GM23338 (cell line): Measurements from ENCODE around the gene KLHL28. TPM values are rescaled to one million over a fixed set of nuclear protein-coding genes. Genes with fewer than 3 reads are reported as not detected.

Source experiments
- ATAC-seq: fragments of 200-7000 bp; cut with Tn5 transposase; 3 replicates; pipeline ENCODE4 v1.9.1; 2020
- DNase-seq: peaks from one replicate; pipeline ENCODE4 v3.0.0-alpha.2; 2015; ENCODE audit warnings: low spot score
- H2AFZ ChIP-seq: fragments of 200-600 bp; sonication (generic); 2 replicates; pipeline ENCODE4 v1.8.0; 2016; ENCODE audit warnings: antibody characterized with exemption, mild to moderate bottlenecking, moderate library complexity
- H3F3A ChIP-seq: fragments of 200-600 bp; sonication (generic); replicated peaks from 2 replicates; pipeline ENCODE4 v1.8.0; 2017; ENCODE audit warnings: antibody characterized with exemption, mixed run types, low read depth
- H3K27ac ChIP-seq: fragments of 200-600 bp; sonication (generic); 2 replicates; pipeline ENCODE4 v1.6.1; 2016; ENCODE audit warnings: low read depth
- H3K27me3 ChIP-seq: fragments of 200-600 bp; sonication (generic); 2 replicates; pipeline ENCODE4 v1.8.0; 2016; ENCODE audit warnings: mild to moderate bottlenecking, mixed run types, moderate library complexity; ENCODE audit not compliant: insufficient read depth
- H3K36me3 ChIP-seq: fragments of 200-600 bp; sonication (generic); 2 replicates; pipeline ENCODE4 v1.8.0; 2016; ENCODE audit warnings: mild to moderate bottlenecking; ENCODE audit not compliant: insufficient read depth
- H3K4me1 ChIP-seq: fragments of 200-600 bp; sonication (generic); 2 replicates; pipeline ENCODE4 v1.8.0; 2016; ENCODE audit warnings: mild to moderate bottlenecking, moderate library complexity; ENCODE audit not compliant: insufficient read depth
- H3K4me2 ChIP-seq: fragments of 200-600 bp; sonication (generic); 2 replicates; pipeline ENCODE4 v1.7.1; 2017; ENCODE audit warnings: mixed run types
- H3K4me3 ChIP-seq: fragments of 200-600 bp; sonication (generic); 2 replicates; pipeline ENCODE4 v1.6.1; 2016; ENCODE audit warnings: mixed run types
- H3K79me2 ChIP-seq: fragments of 200-600 bp; sonication (generic); replicated peaks from 2 replicates; pipeline ENCODE4 v1.8.0; 2017; ENCODE audit warnings: mild to moderate bottlenecking; ENCODE audit not compliant: insufficient read depth
- H3K9me2 ChIP-seq: fragments of 200-600 bp; sonication (generic); 2 replicates; pipeline ENCODE4 v1.8.0; 2017; ENCODE audit not compliant: insufficient read depth
- H4K20me1 ChIP-seq: fragments of 200-600 bp; sonication (generic); replicated peaks from 2 replicates; pipeline ENCODE4 v1.8.0; 2017; ENCODE audit warnings: mild to moderate bottlenecking; ENCODE audit not compliant: insufficient read depth
- H3K27ac Mint-ChIP-seq: 2 replicates; pipeline ENCODE4 v1.8.0; 2020; ENCODE audit warnings: inconsistent platforms, mild to moderate bottlenecking, moderate library complexity, mixed read lengths
- H3K27me3 Mint-ChIP-seq: 3 replicates; pipeline ENCODE4 v1.8.0; 2022; ENCODE audit warnings: low read depth, mild to moderate bottlenecking, moderate library complexity, mixed read lengths, inconsistent platforms; ENCODE audit not compliant: insufficient read depth, poor library complexity
- H3K36me3 Mint-ChIP-seq: 3 replicates; pipeline ENCODE4 v1.8.0; 2021; ENCODE audit warnings: low read depth, mild to moderate bottlenecking, inconsistent platforms, moderate library complexity, mixed read lengths
- H3K4me1 Mint-ChIP-seq: 3 replicates; pipeline ENCODE4 v1.8.0; 2020; ENCODE audit warnings: mild to moderate bottlenecking, inconsistent platforms, mixed read lengths
- H3K4me3 Mint-ChIP-seq: 3 replicates; pipeline ENCODE4 v1.8.0; 2021; ENCODE audit warnings: moderate library complexity, mild to moderate bottlenecking, inconsistent platforms, mixed read lengths
- H3K9me3 Mint-ChIP-seq: 3 replicates; pipeline ENCODE4 v1.8.0; 2020; ENCODE audit warnings: moderate library complexity, mild to moderate bottlenecking, inconsistent platforms, mixed read lengths
- CREB1 ChIP-seq: fragments of 250-450 bp; sonication (Bioruptor Pico); IDR thresholded peaks from 2 replicates; pipeline ENCODE4 v1.5.0; 2020; ENCODE audit warnings: low read depth, mild to moderate bottlenecking, moderate library complexity
- ETS1 ChIP-seq: IDR thresholded peaks from 2 replicates; pipeline ENCODE4 v1.6.1; 2016; ENCODE audit warnings: antibody characterized with exemption
- EZH2 ChIP-seq: fragments of 200-600 bp; sonication (generic); IDR thresholded peaks from one replicate; pipeline ENCODE4 v1.8.0; 2017; ENCODE audit warnings: antibody characterized with exemption, mild to moderate bottlenecking, low read depth; ENCODE audit not compliant: unreplicated experiment
- EZH2phosphoT487 ChIP-seq: fragments of 200-600 bp; sonication (generic); IDR thresholded peaks from one replicate; pipeline ENCODE4 v1.8.1; 2018; ENCODE audit warnings: antibody characterized with exemption; ENCODE audit not compliant: unreplicated experiment
- JUNB ChIP-seq: IDR thresholded peaks from one replicate; pipeline ENCODE4 v1.6.1; 2016; ENCODE audit warnings: antibody characterized with exemption; ENCODE audit not compliant: unreplicated experiment
- NANOG ChIP-seq: IDR thresholded peaks from 2 replicates; pipeline ENCODE4 v1.6.1; 2016; ENCODE audit warnings: antibody characterized with exemption, borderline replicate concordance
- POLR2AphosphoS5 ChIP-seq: IDR thresholded peaks from 2 replicates; pipeline ENCODE4 v1.6.1; 2016; ENCODE audit warnings: antibody characterized with exemption, low read depth
- REST ChIP-seq: IDR thresholded peaks from one replicate; pipeline ENCODE4 v1.6.1; 2018; ENCODE audit warnings: antibody characterized with exemption; ENCODE audit not compliant: unreplicated experiment
- STAT1 ChIP-seq: IDR thresholded peaks from one replicate; pipeline ENCODE4 v1.6.1; 2016; ENCODE audit warnings: antibody characterized with exemption; ENCODE audit not compliant: unreplicated experiment
- ZNF114 ChIP-seq: fragments of 250-450 bp; sonication (Bioruptor Pico); IDR thresholded peaks from 2 replicates; pipeline ENCODE4 v1.5.0; 2020; ENCODE audit warnings: mild to moderate bottlenecking, moderate library complexity
- ZNF331 ChIP-seq: fragments of 250-450 bp; sonication (Bioruptor Pico); IDR thresholded peaks from 2 replicates; pipeline ENCODE4 v1.5.0; 2020; ENCODE audit warnings: low read depth, mild to moderate bottlenecking, moderate library complexity
- polyA plus RNA-seq: library from polyadenylated mRNA; unstranded; fragments of >200 nt; fragmentation: Nextera tagmentation; extraction: Ambion mirVana; gene quantifications from 2 replicates; pipeline ENCODE4 v1.2.1, GENCODE V29; 2016
- total RNA-seq: library from RNA; depleted of rRNA; stranded (reverse); fragments of >200 nt; shearing (Covaris generic); gene quantifications from 2 replicates; pipeline ENCODE4 v1.2.3, GENCODE V29; 2014
- TF ChIP-seq, protein P1 (sequence below), 2 experiments: fragments of 200-600 bp in 1 of 2; sonication (generic) in 1 of 2; conservative IDR thresholded peaks; 2 replicates each; pipeline versions ENCODE4 v1.5.1 to v1.6.1; 2016 to 2017; ENCODE audit warnings: antibody characterized with exemption in 2 of 2, low read depth in 2 of 2, mild to moderate bottlenecking in 2 of 2, moderate library complexity in 1 of 2
- TF ChIP-seq, protein P2 (sequence below): fragments of 250-450 bp; sonication (Bioruptor Pico); IDR thresholded peaks from 2 replicates; pipeline ENCODE4 v1.5.0; 2020; ENCODE audit warnings: mild to moderate bottlenecking, moderate library complexity

KLHL28 gene
- total and polyA plus RNA-seq, 2 experiments from 2014 or later = 7.7 to 10.6 TPM

DNA sequence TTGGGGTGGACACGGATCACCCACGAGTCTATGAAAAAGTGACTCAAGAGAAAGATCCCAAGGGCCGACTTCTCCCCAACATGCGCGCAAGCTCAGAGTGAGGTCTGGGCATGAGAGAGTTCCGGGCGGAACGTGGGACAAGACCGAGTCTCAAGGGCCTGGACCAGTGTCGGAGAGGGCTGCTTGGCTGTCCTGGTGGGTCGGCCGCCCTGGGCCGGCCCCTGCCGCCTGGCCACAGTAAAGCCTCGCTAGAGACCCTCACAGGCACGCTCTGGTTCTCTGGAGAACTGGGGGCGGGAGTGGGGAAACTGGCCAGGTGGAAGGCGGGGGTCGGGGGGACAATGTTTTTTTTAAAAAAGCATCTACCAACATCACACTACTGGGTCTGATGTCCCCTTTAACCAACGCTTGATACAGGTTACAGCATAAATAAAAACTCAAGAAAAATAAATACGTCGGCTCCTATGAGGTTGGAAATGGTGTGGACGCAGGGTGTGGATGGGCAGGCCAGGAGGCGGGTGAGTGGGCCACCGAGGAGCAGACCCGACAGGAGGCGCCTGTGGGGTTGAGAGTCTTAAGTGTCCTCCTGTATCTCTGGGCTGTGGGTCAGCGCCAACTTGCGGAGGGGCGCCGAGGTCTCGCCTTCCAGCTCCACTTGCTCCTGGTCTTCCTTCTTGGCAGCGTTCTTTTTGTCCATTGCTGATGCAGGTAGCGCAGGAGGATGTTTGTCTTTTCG is 74.7 kb downstream of the KLHL28 start:
- Histone ChIP-seq H3K36me3 (no peaks in the 10 kb centered on the region), H4K20me1 (no peaks in the 10 kb centered on the region), H3K27ac (no peak overlapping the region), H2AFZ (peak overlapping the region; percentile 8; the same call in 1 of the 2 replicates), H3K9me2 (no peaks in the 10 kb centered on the region; the same call in 1 of the 2 replicates), H3K79me2 (no peaks in the 10 kb centered on the region), H3F3A (no peaks in the 10 kb centered on the region), H3K4me3 (no peak overlapping the region), H3K27me3 (no peaks in the 10 kb centered on the region), H3K4me2 (no peak overlapping the region), H3K4me1 (no peaks in the 10 kb centered on the region)
- Mint-ChIP-seq H3K4me1 (no peaks in the 10 kb centered on the region), H3K27ac (no peak overlapping the region), H3K27me3 (no peaks in the 10 kb centered on the region), H3K9me3 (peaks cover 5% of the 10 kb centered on the region), H3K36me3 (peaks cover 3% of the 10 kb centered on the region; the same call in 2 of the 3 replicates), H3K4me3 (no peak overlapping the region)
- ATAC-seq = no peak
- no peak for DNase-seq
- TF ChIP-seq ZNF331 (CRISPR knock-in tag) (no peak), JUNB (no peak), ZNF114 (no peak), EZH2 (no peak), REST (no peak), ETS1 (no peak), NANOG (no peak), POLR2AphosphoS5 (no peak), STAT1 (no peak), EZH2phosphoT487 (no peak), CREB1 (CRISPR knock-in tag) (no peak)
- TF ChIP-seq, protein P1, sequence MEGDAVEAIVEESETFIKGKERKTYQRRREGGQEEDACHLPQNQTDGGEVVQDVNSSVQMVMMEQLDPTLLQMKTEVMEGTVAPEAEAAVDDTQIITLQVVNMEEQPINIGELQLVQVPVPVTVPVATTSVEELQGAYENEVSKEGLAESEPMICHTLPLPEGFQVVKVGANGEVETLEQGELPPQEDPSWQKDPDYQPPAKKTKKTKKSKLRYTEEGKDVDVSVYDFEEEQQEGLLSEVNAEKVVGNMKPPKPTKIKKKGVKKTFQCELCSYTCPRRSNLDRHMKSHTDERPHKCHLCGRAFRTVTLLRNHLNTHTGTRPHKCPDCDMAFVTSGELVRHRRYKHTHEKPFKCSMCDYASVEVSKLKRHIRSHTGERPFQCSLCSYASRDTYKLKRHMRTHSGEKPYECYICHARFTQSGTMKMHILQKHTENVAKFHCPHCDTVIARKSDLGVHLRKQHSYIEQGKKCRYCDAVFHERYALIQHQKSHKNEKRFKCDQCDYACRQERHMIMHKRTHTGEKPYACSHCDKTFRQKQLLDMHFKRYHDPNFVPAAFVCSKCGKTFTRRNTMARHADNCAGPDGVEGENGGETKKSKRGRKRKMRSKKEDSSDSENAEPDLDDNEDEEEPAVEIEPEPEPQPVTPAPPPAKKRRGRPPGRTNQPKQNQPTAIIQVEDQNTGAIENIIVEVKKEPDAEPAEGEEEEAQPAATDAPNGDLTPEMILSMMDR (conservative IDR thresholded peaks at IDR 0.05; ENCODE audit: low read depth in 2 of 2) = no peak
- TF ChIP-seq, protein P2, sequence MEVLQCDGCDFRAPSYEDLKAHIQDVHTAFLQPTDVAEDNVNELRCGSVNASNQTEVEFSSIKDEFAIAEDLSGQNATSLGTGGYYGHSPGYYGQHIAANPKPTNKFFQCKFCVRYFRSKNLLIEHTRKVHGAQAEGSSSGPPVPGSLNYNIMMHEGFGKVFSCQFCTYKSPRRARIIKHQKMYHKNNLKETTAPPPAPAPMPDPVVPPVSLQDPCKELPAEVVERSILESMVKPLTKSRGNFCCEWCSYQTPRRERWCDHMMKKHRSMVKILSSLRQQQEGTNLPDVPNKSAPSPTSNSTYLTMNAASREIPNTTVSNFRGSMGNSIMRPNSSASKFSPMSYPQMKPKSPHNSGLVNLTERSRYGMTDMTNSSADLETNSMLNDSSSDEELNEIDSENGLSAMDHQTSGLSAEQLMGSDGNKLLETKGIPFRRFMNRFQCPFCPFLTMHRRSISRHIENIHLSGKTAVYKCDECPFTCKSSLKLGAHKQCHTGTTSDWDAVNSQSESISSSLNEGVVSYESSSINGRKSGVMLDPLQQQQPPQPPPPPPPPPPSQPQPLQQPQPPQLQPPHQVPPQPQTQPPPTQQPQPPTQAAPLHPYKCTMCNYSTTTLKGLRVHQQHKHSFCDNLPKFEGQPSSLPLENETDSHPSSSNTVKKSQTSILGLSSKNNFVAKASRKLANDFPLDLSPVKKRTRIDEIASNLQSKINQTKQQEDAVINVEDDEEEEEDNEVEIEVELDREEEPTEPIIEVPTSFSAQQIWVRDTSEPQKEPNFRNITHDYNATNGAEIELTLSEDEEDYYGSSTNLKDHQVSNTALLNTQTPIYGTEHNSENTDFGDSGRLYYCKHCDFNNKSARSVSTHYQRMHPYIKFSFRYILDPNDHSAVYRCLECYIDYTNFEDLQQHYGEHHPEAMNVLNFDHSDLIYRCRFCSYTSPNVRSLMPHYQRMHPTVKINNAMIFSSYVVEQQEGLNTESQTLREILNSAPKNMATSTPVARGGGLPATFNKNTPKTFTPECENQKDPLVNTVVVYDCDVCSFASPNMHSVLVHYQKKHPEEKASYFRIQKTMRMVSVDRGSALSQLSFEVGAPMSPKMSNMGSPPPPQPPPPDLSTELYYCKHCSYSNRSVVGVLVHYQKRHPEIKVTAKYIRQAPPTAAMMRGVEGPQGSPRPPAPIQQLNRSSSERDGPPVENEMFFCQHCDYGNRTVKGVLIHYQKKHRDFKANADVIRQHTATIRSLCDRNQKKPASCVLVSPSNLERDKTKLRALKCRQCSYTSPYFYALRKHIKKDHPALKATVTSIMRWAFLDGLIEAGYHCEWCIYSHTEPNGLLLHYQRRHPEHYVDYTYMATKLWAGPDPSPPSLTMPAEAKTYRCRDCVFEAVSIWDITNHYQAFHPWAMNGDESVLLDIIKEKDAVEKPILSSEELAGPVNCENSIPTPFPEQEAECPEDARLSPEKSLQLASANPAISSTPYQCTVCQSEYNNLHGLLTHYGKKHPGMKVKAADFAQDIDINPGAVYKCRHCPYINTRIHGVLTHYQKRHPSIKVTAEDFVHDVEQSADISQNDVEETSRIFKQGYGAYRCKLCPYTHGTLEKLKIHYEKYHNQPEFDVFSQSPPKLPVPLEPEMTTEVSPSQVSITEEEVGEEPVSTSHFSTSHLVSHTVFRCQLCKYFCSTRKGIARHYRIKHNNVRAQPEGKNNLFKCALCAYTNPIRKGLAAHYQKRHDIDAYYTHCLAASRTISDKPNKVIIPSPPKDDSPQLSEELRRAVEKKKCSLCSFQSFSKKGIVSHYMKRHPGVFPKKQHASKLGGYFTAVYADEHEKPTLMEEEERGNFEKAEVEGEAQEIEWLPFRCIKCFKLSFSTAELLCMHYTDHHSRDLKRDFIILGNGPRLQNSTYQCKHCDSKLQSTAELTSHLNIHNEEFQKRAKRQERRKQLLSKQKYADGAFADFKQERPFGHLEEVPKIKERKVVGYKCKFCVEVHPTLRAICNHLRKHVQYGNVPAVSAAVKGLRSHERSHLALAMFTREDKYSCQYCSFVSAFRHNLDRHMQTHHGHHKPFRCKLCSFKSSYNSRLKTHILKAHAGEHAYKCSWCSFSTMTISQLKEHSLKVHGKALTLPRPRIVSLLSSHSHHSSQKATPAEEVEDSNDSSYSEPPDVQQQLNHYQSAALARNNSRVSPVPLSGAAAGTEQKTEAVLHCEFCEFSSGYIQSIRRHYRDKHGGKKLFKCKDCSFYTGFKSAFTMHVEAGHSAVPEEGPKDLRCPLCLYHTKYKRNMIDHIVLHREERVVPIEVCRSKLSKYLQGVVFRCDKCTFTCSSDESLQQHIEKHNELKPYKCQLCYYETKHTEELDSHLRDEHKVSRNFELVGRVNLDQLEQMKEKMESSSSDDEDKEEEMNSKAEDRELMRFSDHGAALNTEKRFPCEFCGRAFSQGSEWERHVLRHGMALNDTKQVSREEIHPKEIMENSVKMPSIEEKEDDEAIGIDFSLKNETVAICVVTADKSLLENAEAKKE = no peak
